Calu3 (cell line): Measurements from ENCODE around the gene ARHGAP31. TPM values are rescaled to one million over a fixed set of nuclear protein-coding genes. Genes with fewer than 3 reads are reported as not detected.

Source experiments
- BruUV-seq: library from RNA; stranded (reverse); fragments of 400-500 nt; replicated peaks from 2 replicates; lab custom pipeline; 2021; lab: Mats Ljungman, UMichigan
- CTCF ChIA-PET: fragments of 300-600 bp; sonication (Branson Sonifier 250); formaldehyde crosslinking; loops from one replicate; lab custom pipeline; 2022; ENCODE audit warnings: antibody characterized with exemption; lab: Charles Lee
- DNase-seq: peaks from one replicate; pipeline ENCODE4 v3.0.0; 2022
- H3K27ac Mint-ChIP-seq: one replicate; pipeline ENCODE4 v1.8.0; 2022; ENCODE audit warnings: mixed read lengths; ENCODE audit not compliant: unreplicated experiment
- H3K27me3 Mint-ChIP-seq: one replicate; pipeline ENCODE4 v1.8.0; 2022; ENCODE audit warnings: mixed read lengths; ENCODE audit not compliant: unreplicated experiment
- H3K36me3 Mint-ChIP-seq: one replicate; pipeline ENCODE4 v1.8.0; 2022; ENCODE audit warnings: mild to moderate bottlenecking, moderate library complexity, mixed read lengths; ENCODE audit not compliant: insufficient read depth, unreplicated experiment
- H3K4me1 Mint-ChIP-seq: one replicate; pipeline ENCODE4 v1.8.0; 2022; ENCODE audit warnings: mild to moderate bottlenecking, low read depth, mixed read lengths; ENCODE audit not compliant: unreplicated experiment
- H3K4me3 Mint-ChIP-seq: one replicate; pipeline ENCODE4 v1.8.0; 2022; ENCODE audit warnings: mild to moderate bottlenecking, low read depth, moderate library complexity, mixed read lengths; ENCODE audit not compliant: unreplicated experiment
- H3K9me3 Mint-ChIP-seq: one replicate; pipeline ENCODE4 v1.8.0; 2022; ENCODE audit warnings: low read depth, mixed read lengths; ENCODE audit not compliant: unreplicated experiment
- CTCF ChIP-seq: fragments of 200-600 bp; IDR thresholded peaks from one replicate; pipeline ENCODE4 v1.8.0; 2022; ENCODE audit warnings: antibody characterized with exemption; ENCODE audit not compliant: unreplicated experiment
- intact Hi-C: fragments of 100-400 bp; cut with micrococcal nuclease; formaldehyde crosslinking; loops from one replicate; pipeline ENCODE4 v1.10.0; 2022; ENCODE audit not compliant: unreplicated experiment
- total RNA-seq: library from RNA; stranded (reverse); gene quantifications from 2 replicates; pipeline ENCODE4 v1.2.3, GENCODE V29; 2022

ARHGAP31 gene
- total RNA-seq, 1 experiment from 2014 or later, result 0.52 TPM

- Mint-ChIP-seq H3K27me3 (peaks cover 25% of the 10 kb centered on the region), H3K4me1 (peaks cover 14% of the 10 kb centered on the region), H3K36me3 (peaks cover 18% of the 10 kb centered on the region), H3K9me3 (no peaks in the 10 kb centered on the region), H3K4me3 (no peak overlapping the region), H3K27ac (no peak overlapping the region)
- TF ChIP-seq CTCF, result no peak
- no TSS peak for BruUV-seq
- intact Hi-C loops, result no loop called here
- CTCF ChIA-PET, result no interaction called here
- DNase-seq, result no peak
Observed at GRCh38 chr3:119297169-119297568, 3.0 kb downstream of the ARHGAP31 start.

- CTCF ChIA-PET, result no interaction called here
- H3K27me3 Mint-ChIP-seq, result peaks cover 14% of the 10 kb centered on the region
- H3K36me3 Mint-ChIP-seq, result peaks cover 15% of the 10 kb centered on the region
- intact Hi-C loops, result no loop called here
- BruUV-seq, result no TSS peak
- no peak overlapping the region for H3K27ac Mint-ChIP-seq
- H3K9me3 Mint-ChIP-seq, result no peaks in the 10 kb centered on the region
- no peak overlapping the region for H3K4me3 Mint-ChIP-seq
- DNase-seq, result no peak
- peaks cover under 1% of the 10 kb centered on the region for H3K4me1 Mint-ChIP-seq
- no peak for TF ChIP-seq CTCF
Observed at GRCh38 chr3:119298565-119298941, 4.4 kb downstream of the ARHGAP31 start.

- H3K36me3 Mint-ChIP-seq, result no peaks in the 10 kb centered on the region
- H3K27ac Mint-ChIP-seq, result no peak overlapping the region
- H3K4me3 Mint-ChIP-seq, result no peak overlapping the region
- H3K4me1 Mint-ChIP-seq, result peaks cover 9% of the 10 kb centered on the region
- peaks cover 14% of the 10 kb centered on the region for H3K27me3 Mint-ChIP-seq
- no peaks in the 10 kb centered on the region for H3K9me3 Mint-ChIP-seq
- CTCF ChIA-PET, result interaction anchor here (0.6 kb wide), 1 partner anchor 664 kb away, joined by 4 read pairs; no protein-coding TSS in a partner anchor
- no peak for DNase-seq
- intact Hi-C loops, result no loop called here
- BruUV-seq, result no TSS peak
- TF ChIP-seq CTCF, result no peak
Observed at GRCh38 chr3:119300991-119301391, 6.8 kb downstream of the ARHGAP31 start.

GRCh38 chr3:119301662-119302061 is 7.5 kb downstream of the ARHGAP31 start:
- no peak for DNase-seq
- BruUV-seq, result no TSS peak
- Mint-ChIP-seq H3K9me3 (no peaks in the 10 kb centered on the region), H3K4me1 (peaks cover 9% of the 10 kb centered on the region), H3K27ac (no peak overlapping the region), H3K4me3 (no peak overlapping the region), H3K27me3 (peaks cover 13% of the 10 kb centered on the region), H3K36me3 (no peaks in the 10 kb centered on the region)
- no peak for TF ChIP-seq CTCF
- intact Hi-C loops, result no loop called here
- CTCF ChIA-PET, result no interaction called here
